A549 (cell line): ENCODE measurements around the gene ZNF827. TPM values are rescaled to one million over a fixed set of nuclear protein-coding genes. Genes with fewer than 3 reads are reported as not detected.

ENCODE experiments used
- ATAC-seq, 2 experiments: fragments of 200-7000 bp in 1 of 2; fragments of >200 bp in 1 of 2; cut with Nextera tagmentation in 1 of 2; cut with Tn5 transposase in 1 of 2; 3 replicates each; pipeline versions ENCODE4 v1.8.0 to v1.9.1; 2018 to 2020; ENCODE audit warnings: mild to moderate bottlenecking in 1 of 2, moderate library complexity in 1 of 2
- CTCF ChIA-PET: fragments of 300-600 bp; sonication (Branson Sonifier 250); formaldehyde crosslinking; extraction: SDS; loops from one replicate; lab custom pipeline; 2021; ENCODE audit warnings: antibody characterized with exemption, inconsistent platforms; lab: Yijun Ruan, JAX
- POLR2A ChIA-PET: fragments of 350-600 bp; formaldehyde crosslinking; extraction: SDS; loops from one replicate; lab custom pipeline; 2021; ENCODE audit warnings: antibody characterized with exemption, inconsistent platforms; lab: Yijun Ruan, JAX
- DNase-seq, 2 experiments: peaks; one replicate each; pipeline versions ENCODE4 v3.0.0 to v3.0.0-alpha.2; 2011 to 2016; ENCODE audit warnings: low read depth in 1 of 2, low spot score in 1 of 2
- FAIRE-seq: peaks from 2 replicates; lab custom pipeline; 2011; peaks lifted over from hg19 to GRCh38; lab: Jason Lieb, UNC
- H3K27ac ChIP-seq, 2 experiments: fragments of >200 bp; sonication (Bioruptor Twin); formaldehyde crosslinking; 3 replicates each; pipeline ENCODE4 v1.5.1; 2016 to 2017
- H3K4me1 ChIP-seq: fragments of >200 bp; sonication (Bioruptor Twin); formaldehyde crosslinking; 3 replicates; pipeline ENCODE4 v1.6.1; 2016
- H3K4me2 ChIP-seq: fragments of >200 bp; sonication (Bioruptor Twin); formaldehyde crosslinking; 3 replicates; pipeline ENCODE4 v1.6.1; 2016
- H3K4me3 ChIP-seq: fragments of >200 bp; sonication (Bioruptor Twin); formaldehyde crosslinking; 3 replicates; pipeline ENCODE4 v1.5.1; 2016
- H3K9me3 ChIP-seq: fragments of >200 bp; sonication (Bioruptor Twin); formaldehyde crosslinking; 3 replicates; pipeline ENCODE4 v1.6.1; 2016
- CEBPB ChIP-seq, 2 experiments: fragments of >200 bp in 1 of 2; sonication (Bioruptor Twin) in 1 of 2; formaldehyde crosslinking in 1 of 2; IDR thresholded peaks; 2 replicates each; pipeline ENCODE4 v1.6.1; 2012 to 2016
- CHD2 ChIP-seq: fragments of 150-350 bp; IDR thresholded peaks from 2 replicates; pipeline ENCODE4 v1.6.1; 2014; ENCODE audit warnings: low read length; ENCODE audit not compliant: partially characterized antibody
- EP300 ChIP-seq, 2 experiments: fragments of >200 bp; sonication (Bioruptor Twin); formaldehyde crosslinking; IDR thresholded peaks; 2 replicates in 1 of 2; 3 replicates in 1 of 2; pipeline ENCODE4 v1.6.1; 2016 to 2017
- FOSB ChIP-seq: fragments of 250-450 bp; sonication (Bioruptor Pico); IDR thresholded peaks from 2 replicates; pipeline ENCODE4 v1.5.0; 2020; ENCODE audit warnings: mild to moderate bottlenecking, moderate library complexity
- FOXS1 ChIP-seq: fragments of 250-450 bp; sonication (Bioruptor Pico); IDR thresholded peaks from 2 replicates; pipeline ENCODE4 v1.5.0; 2020; ENCODE audit warnings: mild to moderate bottlenecking, moderate library complexity
- GATA3 ChIP-seq: IDR thresholded peaks from 2 replicates; pipeline ENCODE4 v1.6.1; 2012; ENCODE audit warnings: borderline replicate concordance
- HDAC2 ChIP-seq: fragments of 200-600 bp; sonication (generic); IDR thresholded peaks from 2 replicates; pipeline ENCODE4 v1.6.1; 2016
- HEYL ChIP-seq: fragments of 250-450 bp; sonication (Bioruptor Pico); IDR thresholded peaks from 2 replicates; pipeline ENCODE4 v1.8.0; 2021; ENCODE audit warnings: mild to moderate bottlenecking, moderate library complexity
- HOXA7 ChIP-seq: fragments of 250-450 bp; sonication (Bioruptor Pico); IDR thresholded peaks from 2 replicates; pipeline ENCODE4 v1.5.0; 2020; ENCODE audit warnings: mild to moderate bottlenecking, moderate library complexity
- HOXB5 ChIP-seq: fragments of 250-450 bp; sonication (Bioruptor Pico); IDR thresholded peaks from 2 replicates; pipeline ENCODE4 v1.5.0; 2020; ENCODE audit warnings: mild to moderate bottlenecking, moderate library complexity
- JUN ChIP-seq, 2 experiments: fragments of >200 bp; sonication (Bioruptor Twin); formaldehyde crosslinking; IDR thresholded peaks; 2 replicates in 1 of 2; 3 replicates in 1 of 2; pipeline ENCODE4 v1.6.1; 2016 to 2017
- JUNB ChIP-seq: fragments of >200 bp; sonication (Bioruptor Twin); formaldehyde crosslinking; IDR thresholded peaks from 2 replicates; pipeline ENCODE4 v1.6.1; 2016
- KDM1A ChIP-seq: fragments of 200-600 bp; sonication (generic); IDR thresholded peaks from 2 replicates; pipeline ENCODE4 v1.6.1; 2016; ENCODE audit warnings: low read depth, mild to moderate bottlenecking
- MAZ ChIP-seq: fragments of 150-350 bp; IDR thresholded peaks from 2 replicates; pipeline ENCODE4 v1.6.1; 2014; ENCODE audit warnings: antibody characterized with exemption, low read depth, low read length, borderline replicate concordance
- NFE2L2 ChIP-seq: fragments of 150-350 bp; conservative IDR thresholded peaks from 2 replicates; pipeline ENCODE4 v1.6.1; 2014; ENCODE audit warnings: low read length
- NPAS2 ChIP-seq: fragments of 250-450 bp; sonication (Bioruptor Pico); IDR thresholded peaks from 2 replicates; pipeline ENCODE4 v1.8.0; 2022; ENCODE audit warnings: mild to moderate bottlenecking, moderate library complexity, borderline replicate concordance
- PHF8 ChIP-seq: fragments of 200-600 bp; sonication (generic); IDR thresholded peaks from 2 replicates; pipeline ENCODE4 v1.6.1; 2016; ENCODE audit warnings: low read depth, mild to moderate bottlenecking, antibody characterized with exemption, moderate library complexity, borderline replicate concordance
- POLR2A ChIP-seq: IDR thresholded peaks from 2 replicates; pipeline ENCODE4 v1.6.1; 2012; ENCODE audit warnings: mild to moderate bottlenecking, low read length
- POLR2AphosphoS2 ChIP-seq: conservative IDR thresholded peaks from 2 replicates; pipeline ENCODE4 v1.6.1; 2012; ENCODE audit warnings: low read length, improper control_type of control experiment, inconsistent platforms
- RAD21 ChIP-seq, 2 experiments: fragments of >200 bp in 1 of 2; sonication (Bioruptor Twin) in 1 of 2; formaldehyde crosslinking in 1 of 2; IDR thresholded peaks in 1 of 2; conservative IDR thresholded peaks in 1 of 2; 2 replicates in 1 of 2; 3 replicates in 1 of 2; pipeline ENCODE4 v1.6.1; 2012 to 2018; ENCODE audit warnings: inconsistent platforms in 1 of 2
- RARB ChIP-seq: fragments of 250-450 bp; sonication (Bioruptor Pico); IDR thresholded peaks from 2 replicates; pipeline ENCODE4 v1.8.0; 2021; ENCODE audit warnings: mild to moderate bottlenecking, moderate library complexity
- RFX5 ChIP-seq: fragments of 450-650 bp; IDR thresholded peaks from 2 replicates; pipeline ENCODE4 v1.7.1; 2014; ENCODE audit warnings: antibody characterized with exemption, mild to moderate bottlenecking, moderate library complexity
- SMC3 ChIP-seq: fragments of >200 bp; sonication (Bioruptor Twin); formaldehyde crosslinking; IDR thresholded peaks from 3 replicates; pipeline ENCODE4 v1.6.1; 2018; ENCODE audit warnings: inconsistent platforms
- TFCP2L1 ChIP-seq: fragments of 250-450 bp; sonication (Bioruptor Pico); IDR thresholded peaks from 2 replicates; pipeline ENCODE4 v1.5.0; 2021; ENCODE audit warnings: mild to moderate bottlenecking
- WGBS: methylation state at CpG from one replicate; pipeline ENCODE4 v1.1.6; 2017; ENCODE audit errors: missing lambda C conversion rate; 5-methylcytosine and 5-hydroxymethylcytosine counted together
- polyA plus RNA-seq, 4 experiments: library from polyadenylated mRNA; depleted of rRNA in 3 of 4; stranded (reverse); fragments of >200 nt; fragmentation: RNase III in 1 of 4; extraction: RNeasy Plus Mini Kit Qiagen cat#74134 plus additional on column Dnase treatment in 1 of 4; gene quantifications; 2 replicates in 3 of 4; 3 replicates in 1 of 4; pipeline ENCODE4 v1.2.3, GENCODE V29; 2011 to 2017
- TF ChIP-seq, protein P1 (sequence below): fragments of 250-450 bp; sonication (Bioruptor Pico); IDR thresholded peaks from 2 replicates; pipeline ENCODE4 v1.5.0; 2020; ENCODE audit warnings: low read depth, mild to moderate bottlenecking, moderate library complexity
- TF ChIP-seq, protein P2 (sequence below): fragments of >200 bp; sonication (Bioruptor Twin); formaldehyde crosslinking; IDR thresholded peaks from 3 replicates; pipeline ENCODE4 v1.6.1; 2016
- TF ChIP-seq, protein P3 (sequence below): fragments of 250-450 bp; sonication (Bioruptor Pico); IDR thresholded peaks from 2 replicates; pipeline ENCODE4 v1.5.0; 2021; ENCODE audit warnings: mild to moderate bottlenecking, moderate library complexity, borderline replicate concordance

Gene ZNF827
- polyA plus RNA-seq, 2 of the 4 experiments (the other 2 are of a cell fraction) = 3.8 to 4.2 TPM

DNA sequence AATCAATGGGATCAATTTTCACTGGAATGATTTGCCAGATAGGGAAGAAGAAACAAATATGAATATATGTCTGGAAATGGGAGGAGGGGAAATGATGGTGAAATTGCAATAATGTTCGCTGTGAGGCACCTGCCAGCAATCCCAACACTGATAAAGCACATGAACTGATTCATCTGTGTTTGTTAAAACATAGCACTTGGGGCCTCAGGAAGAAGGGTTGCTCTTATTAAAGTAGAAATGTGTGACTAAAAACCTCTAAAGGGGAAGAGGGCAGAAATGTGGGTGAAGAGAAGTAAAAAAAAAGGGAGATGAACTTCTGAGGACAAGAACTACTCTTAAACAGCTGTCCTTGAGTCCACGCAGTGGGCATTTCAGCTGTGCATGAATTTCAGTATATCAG lies 157.3 kb downstream of the ZNF827 start:
- no peaks in the 10 kb centered on the region for H3K4me1 ChIP-seq
- TF ChIP-seq JUNB = no peak
- TF ChIP-seq, protein P1, sequence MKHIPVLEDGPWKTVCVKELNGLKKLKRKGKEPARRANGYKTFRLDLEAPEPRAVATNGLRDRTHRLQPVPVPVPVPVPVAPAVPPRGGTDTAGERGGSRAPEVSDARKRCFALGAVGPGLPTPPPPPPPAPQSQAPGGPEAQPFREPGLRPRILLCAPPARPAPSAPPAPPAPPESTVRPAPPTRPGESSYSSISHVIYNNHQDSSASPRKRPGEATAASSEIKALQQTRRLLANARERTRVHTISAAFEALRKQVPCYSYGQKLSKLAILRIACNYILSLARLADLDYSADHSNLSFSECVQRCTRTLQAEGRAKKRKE (CRISPR knock-in tag) = no peak
- TF ChIP-seq FOSB (CRISPR knock-in tag) = no peak
- TF ChIP-seq EP300 (IDR thresholded peaks at IDR 0.05) = no peak
- TF ChIP-seq, protein P2, sequence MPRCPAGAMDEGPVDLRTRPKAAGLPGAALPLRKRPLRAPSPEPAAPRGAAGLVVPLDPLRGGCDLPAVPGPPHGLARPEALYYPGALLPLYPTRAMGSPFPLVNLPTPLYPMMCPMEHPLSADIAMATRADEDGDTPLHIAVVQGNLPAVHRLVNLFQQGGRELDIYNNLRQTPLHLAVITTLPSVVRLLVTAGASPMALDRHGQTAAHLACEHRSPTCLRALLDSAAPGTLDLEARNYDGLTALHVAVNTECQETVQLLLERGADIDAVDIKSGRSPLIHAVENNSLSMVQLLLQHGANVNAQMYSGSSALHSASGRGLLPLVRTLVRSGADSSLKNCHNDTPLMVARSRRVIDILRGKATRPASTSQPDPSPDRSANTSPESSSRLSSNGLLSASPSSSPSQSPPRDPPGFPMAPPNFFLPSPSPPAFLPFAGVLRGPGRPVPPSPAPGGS = no peak
- TF ChIP-seq NFE2L2 = no peak
- TF ChIP-seq, protein P3, sequence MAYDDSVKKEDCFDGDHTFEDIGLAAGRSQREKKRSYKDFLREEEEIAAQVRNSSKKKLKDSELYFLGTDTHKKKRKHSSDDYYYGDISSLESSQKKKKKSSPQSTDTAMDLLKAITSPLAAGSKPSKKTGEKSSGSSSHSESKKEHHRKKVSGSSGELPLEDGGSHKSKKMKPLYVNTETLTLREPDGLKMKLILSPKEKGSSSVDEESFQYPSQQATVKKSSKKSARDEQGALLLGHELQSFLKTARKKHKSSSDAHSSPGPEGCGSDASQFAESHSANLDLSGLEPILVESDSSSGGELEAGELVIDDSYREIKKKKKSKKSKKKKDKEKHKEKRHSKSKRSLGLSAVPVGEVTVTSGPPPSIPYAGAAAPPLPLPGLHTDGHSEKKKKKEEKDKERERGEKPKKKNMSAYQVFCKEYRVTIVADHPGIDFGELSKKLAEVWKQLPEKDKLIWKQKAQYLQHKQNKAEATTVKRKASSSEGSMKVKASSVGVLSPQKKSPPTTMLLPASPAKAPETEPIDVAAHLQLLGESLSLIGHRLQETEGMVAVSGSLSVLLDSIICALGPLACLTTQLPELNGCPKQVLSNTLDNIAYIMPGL = no peak
- no peak for TF ChIP-seq PHF8
- no peak for TF ChIP-seq CEBPB (IDR thresholded peaks at IDR 0.05)
- no peak overlapping the region for H3K4me2 ChIP-seq
- no peak overlapping the region for H3K27ac ChIP-seq
- POLR2A ChIA-PET = no interaction called here
- CTCF ChIA-PET = interaction anchor here (0.7 kb wide), 1 partner anchor 11 kb away, joined by 3 read pairs; no protein-coding TSS in a partner anchor
- H3K9me3 ChIP-seq = no peaks in the 10 kb centered on the region
- no peak for DNase-seq
- no peak for ATAC-seq
- 87% methylated on average over 2 of the region's 2 CpGs for WGBS
- no peak for FAIRE-seq
- H3K4me3 ChIP-seq = no peak overlapping the region

DNA sequence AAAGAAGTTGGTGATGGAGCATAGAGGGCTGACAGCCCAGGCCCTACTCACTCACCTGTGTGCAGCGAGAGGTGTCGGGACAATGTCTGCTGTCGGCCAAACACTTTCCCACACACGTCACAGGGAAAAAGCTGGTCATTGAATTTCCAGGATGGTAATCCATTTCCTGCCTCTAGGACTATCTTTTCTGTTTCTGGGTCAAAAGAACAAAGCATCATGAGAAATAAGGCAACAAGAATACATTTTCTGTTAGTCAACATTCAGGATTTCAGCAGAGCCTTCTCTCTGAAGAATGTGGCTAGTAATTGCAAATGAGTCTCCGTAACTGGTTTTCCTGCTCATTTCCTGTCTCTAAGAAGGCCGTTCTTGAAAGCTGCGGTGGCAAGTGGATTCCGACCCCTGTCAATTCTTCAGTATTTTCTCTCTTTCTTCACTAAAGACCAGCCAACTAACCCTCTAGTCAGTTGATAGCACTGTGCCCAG lies 159.3 kb downstream of the ZNF827 start:
- Histone ChIP-seq H3K9me3 (no peaks in the 10 kb centered on the region), H3K4me2 (no peak overlapping the region), H3K4me3 (no peak overlapping the region), H3K4me1 (no peaks in the 10 kb centered on the region), H3K27ac (no peak overlapping the region)
- TF ChIP-seq GATA3 (no peak), HDAC2 (no peak), POLR2AphosphoS2 (no peak)
- FAIRE-seq (no peak), DNase-seq (no peak), ATAC-seq (no peak)
- CTCF ChIA-PET = no interaction called here
- POLR2A ChIA-PET = no interaction called here
- WGBS = 94% methylated on average over 8 of the region's 8 CpGs

DNA sequence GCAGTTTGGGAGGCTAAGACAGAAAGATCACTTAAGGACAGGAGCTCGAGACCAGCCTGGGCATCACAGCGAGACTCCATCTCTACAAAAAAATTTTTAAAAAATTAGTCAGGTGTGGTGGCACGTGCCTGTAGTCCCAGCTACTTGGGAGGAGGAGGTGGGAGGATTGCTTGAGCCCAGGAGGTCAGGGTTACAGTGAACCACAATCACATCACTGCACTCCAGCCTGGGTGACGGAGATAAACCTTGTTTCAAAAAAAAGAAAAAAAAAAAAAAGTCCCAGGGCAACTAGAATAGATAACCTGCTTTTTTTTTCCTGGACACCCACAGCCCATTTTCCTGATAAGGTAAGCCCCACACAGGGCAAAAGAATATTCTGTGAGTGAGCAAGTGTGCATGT lies 162.4 kb downstream of the ZNF827 start:
- FAIRE-seq (no peak), DNase-seq (no peak), ATAC-seq (no peak)
- H3K4me1 ChIP-seq = no peaks in the 10 kb centered on the region
- no peak overlapping the region for H3K4me2 ChIP-seq
- H3K4me3 ChIP-seq = no peak overlapping the region
- TF ChIP-seq RAD21 (conservative IDR thresholded peaks at IDR 0.05 in 1 of 2, IDR thresholded peaks at IDR 0.05 in 1 of 2) = no peak
- TF ChIP-seq, protein P2 = no peak
- TF ChIP-seq HOXA7 (CRISPR knock-in tag) = no peak
- no peak for TF ChIP-seq CHD2
- no peak for TF ChIP-seq JUN (IDR thresholded peaks at IDR 0.05)
- no peak for TF ChIP-seq HEYL
- TF ChIP-seq RARB = no peak
- no peak for TF ChIP-seq POLR2AphosphoS2
- TF ChIP-seq RFX5 = no peak
- TF ChIP-seq NPAS2 (CRISPR knock-in tag) = no peak
- TF ChIP-seq MAZ = no peak
- TF ChIP-seq HOXB5 (CRISPR knock-in tag) = no peak
- TF ChIP-seq KDM1A = no peak
- TF ChIP-seq TFCP2L1 (CRISPR knock-in tag) = no peak
- no peak for TF ChIP-seq POLR2A
- TF ChIP-seq SMC3 = no peak
- TF ChIP-seq FOXS1 (CRISPR knock-in tag) = no peak
- TF ChIP-seq FOSB (CRISPR knock-in tag) = no peak
- TF ChIP-seq, all 56 proteins: peak for 0
- no peak overlapping the region for H3K27ac ChIP-seq
- CTCF ChIA-PET = no interaction called here
- no peaks in the 10 kb centered on the region for H3K9me3 ChIP-seq
- POLR2A ChIA-PET = no interaction called here
- WGBS = 91% methylated on average over 4 of the region's 4 CpGs
